HG02981 (cell line): ENCODE results near the gene CYP46A1.

Experiments
- ATAC-seq: cut with Tn5 transposase; IDR thresholded peaks from one replicate; pipeline ENCODE4 v1.9.1; 2021; ENCODE audit warnings: mild to moderate bottlenecking, moderate library complexity; ENCODE audit not compliant: unreplicated experiment

CYP46A1 gene

GRCh38 chr14:99672506-99673304, 11.4 kb upstream of the CYP46A1 start:
- no peak for ATAC-seq

GRCh38 chr14:99673305-99674063, 10.6 kb upstream of the CYP46A1 start:
- ATAC-seq, result no peak

DNA sequence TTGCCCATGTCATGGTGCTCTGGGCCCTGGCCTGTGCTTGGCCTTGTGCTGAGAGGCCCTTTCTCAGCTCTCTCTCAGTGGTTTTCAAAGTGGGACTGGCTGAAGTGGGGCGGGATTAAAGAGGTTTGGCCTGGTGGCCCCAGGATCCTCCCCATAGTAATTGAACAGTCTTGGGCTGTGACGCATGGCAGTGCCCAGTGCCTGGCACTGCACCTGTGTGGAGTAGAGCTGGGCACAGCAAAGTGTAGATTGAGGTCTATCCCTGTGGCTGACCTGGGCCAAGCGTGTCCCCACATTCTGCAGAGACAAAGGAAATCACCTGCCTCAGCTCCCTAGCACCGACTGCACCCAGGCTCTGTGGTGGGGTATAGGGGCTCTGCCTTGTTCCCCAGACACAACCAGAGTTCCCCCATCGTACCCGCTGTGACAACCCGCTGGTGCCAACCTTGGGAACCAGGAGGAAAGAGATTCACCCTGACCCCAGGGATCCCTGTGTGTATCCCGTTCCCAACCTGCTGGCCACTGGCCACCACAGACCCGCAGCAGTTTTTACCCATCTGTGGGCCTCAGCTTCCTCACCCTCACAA, 9.9 kb upstream of the CYP46A1 start:
- ATAC-seq, result no peak

GRCh38 chr14:99674776-99675381, 9.2 kb upstream of the CYP46A1 start:
- no peak for ATAC-seq

DNA sequence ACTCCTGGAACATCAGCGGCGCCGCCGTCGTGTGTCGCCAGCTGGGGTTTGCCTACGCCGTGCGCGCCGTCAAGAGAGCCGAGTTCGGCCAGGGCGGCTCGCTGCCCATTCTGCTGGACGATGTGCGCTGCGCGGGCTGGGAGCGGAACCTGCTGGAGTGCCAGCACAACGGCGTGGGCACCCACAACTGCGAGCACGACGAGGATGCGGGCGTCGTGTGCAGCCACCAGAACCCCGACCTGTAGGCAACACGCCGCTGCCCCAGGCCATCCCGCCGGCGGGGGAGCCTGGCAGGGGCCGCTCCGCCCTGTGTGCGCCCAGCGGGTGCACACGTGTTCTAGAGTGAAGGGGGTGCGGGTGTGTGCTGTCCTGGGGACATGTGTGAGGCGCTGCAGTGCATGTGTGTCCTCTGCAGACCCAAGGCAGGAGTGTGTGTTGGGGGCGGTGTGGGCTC, 8.7 kb upstream of the CYP46A1 start:
- no peak for ATAC-seq

DNA sequence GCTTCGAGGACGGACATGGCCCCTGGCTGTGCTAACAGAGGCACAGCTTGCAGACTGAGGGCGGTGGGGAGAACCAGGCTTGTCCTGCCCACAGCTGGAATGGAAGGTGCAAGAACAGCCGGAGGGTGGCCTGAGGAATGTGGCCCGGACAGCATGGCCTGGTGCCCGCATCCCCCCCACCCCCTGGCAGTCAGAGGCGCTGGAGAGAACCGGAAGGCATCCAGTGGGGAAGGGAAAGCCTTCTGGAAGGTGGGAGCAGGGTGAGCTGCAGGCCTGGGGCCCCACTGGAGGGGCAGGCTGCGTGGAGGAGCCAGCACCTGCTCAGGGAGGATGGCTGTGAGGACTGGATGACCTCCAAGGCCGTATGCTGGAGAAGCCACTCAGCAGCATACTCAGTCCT, 8.1 kb upstream of the CYP46A1 start:
- ATAC-seq, result no peak

- ATAC-seq, result no peak
These were observed 7.4 kb upstream of the CYP46A1 start for GRCh38 chr14:99676657-99677056.

- ATAC-seq, result no peak
These were observed 6.6 kb upstream of the CYP46A1 start for GRCh38 chr14:99677231-99678140.

- no peak for ATAC-seq
These were observed 5.9 kb upstream of the CYP46A1 start for GRCh38 chr14:99678198-99678597.

DNA sequence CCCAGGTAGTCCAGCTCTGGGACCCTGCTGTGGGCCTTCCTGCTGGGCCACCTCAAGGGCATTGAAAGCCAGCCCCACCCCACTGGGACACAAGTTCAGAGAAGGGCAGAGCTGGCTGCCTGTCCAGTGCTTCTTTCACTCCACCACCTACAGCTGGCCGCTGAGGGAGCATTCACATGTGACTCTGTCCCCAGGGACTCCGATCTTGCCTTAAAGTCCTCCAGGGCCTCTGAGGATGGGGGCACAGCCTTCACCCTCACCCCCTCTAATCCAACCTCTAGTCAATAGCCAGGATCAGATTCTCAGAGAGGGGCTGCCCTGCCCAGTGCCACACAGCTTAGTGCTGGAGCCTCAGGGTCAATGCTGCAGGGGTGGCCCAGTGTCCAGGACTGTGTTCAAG, 5.0 kb upstream of the CYP46A1 start:
- ATAC-seq, result no peak

DNA sequence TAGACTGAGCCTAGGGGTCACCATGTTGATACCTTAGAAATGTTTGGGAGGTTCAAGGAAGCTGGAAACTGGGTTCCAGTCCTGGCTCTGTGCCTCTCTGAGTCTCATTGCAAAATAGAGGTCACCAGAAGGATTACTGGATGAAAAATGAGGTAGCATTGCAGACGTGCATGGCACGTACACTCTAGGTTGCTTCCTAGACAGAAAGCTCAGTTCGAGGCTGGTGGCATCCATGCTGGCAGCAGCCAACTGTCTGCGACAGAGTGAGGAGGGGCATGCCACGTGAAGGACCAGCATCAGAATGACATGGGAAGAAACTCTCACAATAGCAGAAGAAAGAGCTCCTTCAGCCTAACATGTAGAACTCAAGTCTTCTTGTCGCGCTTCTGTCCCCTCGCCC, 4.6 kb upstream of the CYP46A1 start:
- no peak for ATAC-seq

GRCh38 chr14:99679996-99680395, 4.1 kb upstream of the CYP46A1 start:
- ATAC-seq, result no peak

GRCh38 chr14:99681101-99681831, 2.8 kb upstream of the CYP46A1 start:
- no peak for ATAC-seq

DNA sequence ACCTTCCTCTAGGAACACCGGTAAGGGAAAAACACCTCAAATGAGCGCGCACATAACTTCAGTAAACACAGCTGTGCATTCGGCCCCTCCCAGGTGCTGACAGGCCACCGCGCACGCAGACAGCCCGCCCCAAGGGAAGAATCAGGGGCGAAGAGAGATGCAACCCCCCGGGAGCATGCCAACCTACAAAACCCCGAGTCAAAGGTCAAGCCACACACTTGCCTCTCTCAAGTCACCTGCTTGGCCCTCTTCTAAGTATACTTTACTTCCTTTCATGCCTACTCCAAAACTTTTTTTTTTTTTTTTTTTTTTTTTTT, 2.3 kb upstream of the CYP46A1 start:
- no peak for ATAC-seq

GRCh38 chr14:99682809-99683618, 1.1 kb upstream of the CYP46A1 start:
- ATAC-seq, result peak; percentile 27

- ATAC-seq, result no peak
These were observed 374 bp downstream of the CYP46A1 start for GRCh38 chr14:99684410-99684934.

- ATAC-seq, result no peak
These were observed 1.1 kb downstream of the CYP46A1 start for GRCh38 chr14:99685151-99685591.

- ATAC-seq, result no peak
These were observed 1.5 kb downstream of the CYP46A1 start for GRCh38 chr14:99685596-99685995.
